ENCODE results near the gene RNU6-1.

- TF ChIP-seq CTCF (IDR thresholded peaks at IDR 0.05) (peak; percentile 54), EZH2 (IDR thresholded peaks at IDR 0.05) (no peak), EZH2phosphoT487 (IDR thresholded peaks at IDR 0.05) (no peak)
Measured at GRCh38 chr15:67832031-67832551, 7.8 kb downstream of the RNU6-1 start.
